SH-SY5Y (cell line): ENCODE measurements around the gene PHACTR3.

Experiments used
- GATA2 ChIP-seq: IDR thresholded peaks from 2 replicates; pipeline ENCODE4 v1.6.1; 2011; ENCODE audit warnings: mild to moderate bottlenecking, low read depth, low read length
- GATA3 ChIP-seq: IDR thresholded peaks from 2 replicates; pipeline ENCODE4 v1.6.1; 2011; ENCODE audit warnings: low read depth, mild to moderate bottlenecking, low read length, moderate library complexity

GRCh38 chr20:59666586-59666985, 62.2 kb downstream of the PHACTR3 start:
- TF ChIP-seq GATA2: no peak
- no peak for TF ChIP-seq GATA3
